IMR-90 (cell line): Measurements from ENCODE around the gene RUNDC3A. TPM values are rescaled to one million over a fixed set of nuclear protein-coding genes. Genes with fewer than 3 reads are reported as not detected.

ENCODE experiments used
- ATAC-seq: fragments of 200-7000 bp; cut with Tn5 transposase; 2 replicates; pipeline ENCODE4 v1.9.1; 2020; ENCODE audit warnings: low read depth, mild to moderate bottlenecking, moderate library complexity
- BruUV-seq: library from RNA; stranded (reverse); fragments of 400-500 nt; replicated peaks from 2 replicates; lab custom pipeline; 2021; lab: Mats Ljungman, UMichigan
- CTCF ChIA-PET: fragments of 300-600 bp; formaldehyde crosslinking; extraction: SDS; loops from one replicate; lab custom pipeline; 2021; ENCODE audit warnings: antibody characterized with exemption; lab: Yijun Ruan, JAX
- POLR2A ChIA-PET: fragments of 300-600 bp; sonication (Branson Sonifier 250); formaldehyde crosslinking; loops from one replicate; lab custom pipeline; 2022; ENCODE audit warnings: antibody characterized with exemption; ENCODE audit not compliant: unreplicated experiment; lab: Charles Lee
- DNase-seq: peaks from one replicate; pipeline ENCODE4 v3.0.0; 2013
- H2AFZ ChIP-seq: replicated peaks from 2 replicates; pipeline ENCODE3; 2013; ENCODE audit warnings: low read length, mild to moderate bottlenecking; ENCODE audit not compliant: poor library complexity
- H2AK5ac ChIP-seq: 2 replicates; pipeline ENCODE4 v1.6.1; 2013; ENCODE audit warnings: low read depth, low read length, inconsistent platforms
- H2AK9ac ChIP-seq: replicated peaks from 2 replicates; pipeline ENCODE3; 2013; ENCODE audit warnings: mild to moderate bottlenecking, low read depth, low read length, moderate library complexity; ENCODE audit not compliant: poor library complexity
- H2BK120ac ChIP-seq: 2 replicates; pipeline ENCODE4 v1.6.1; 2013; ENCODE audit warnings: low read depth, low read length, inconsistent platforms
- H2BK15ac ChIP-seq: 3 replicates; pipeline ENCODE4 v1.6.1; 2013; ENCODE audit warnings: low read depth, low read length, inconsistent platforms
- H2BK20ac ChIP-seq: 2 replicates; pipeline ENCODE4 v1.6.1; 2013; ENCODE audit warnings: low read depth, mild to moderate bottlenecking, inconsistent platforms, low read length, moderate library complexity
- H2BK5ac ChIP-seq: 2 replicates; pipeline ENCODE4 v1.6.1; 2013; ENCODE audit warnings: mild to moderate bottlenecking, low read depth, low read length, inconsistent platforms; ENCODE audit not compliant: poor library complexity, severe bottlenecking
- H3K14ac ChIP-seq: replicated peaks from 2 replicates; pipeline ENCODE4 v1.6.1; 2013; ENCODE audit warnings: low read depth, low read length, inconsistent platforms
- H3K18ac ChIP-seq: 2 replicates; pipeline ENCODE4 v1.6.1; 2013; ENCODE audit warnings: low read depth, low read length, control low read depth
- H3K23ac ChIP-seq: 2 replicates; pipeline ENCODE4 v1.6.1; 2013; ENCODE audit warnings: low read depth, low read length, inconsistent platforms
- H3K27ac ChIP-seq: 2 replicates; pipeline ENCODE4 v1.5.1; 2013; ENCODE audit warnings: mild to moderate bottlenecking, control low read depth, low read length; ENCODE audit not compliant: insufficient read depth
- H3K27me3 ChIP-seq: 2 replicates; pipeline ENCODE4 v1.6.1; 2013; ENCODE audit warnings: low read length; ENCODE audit not compliant: control insufficient read depth, insufficient read depth
- H3K36me3 ChIP-seq: 2 replicates; pipeline ENCODE4 v1.6.1; 2013; ENCODE audit warnings: low read length, mixed read lengths; ENCODE audit not compliant: control insufficient read depth, insufficient read depth
- H3K4ac ChIP-seq: 2 replicates; pipeline ENCODE4 v1.6.1; 2013; ENCODE audit warnings: low read depth, low read length, inconsistent platforms
- H3K4me1 ChIP-seq: 2 replicates; pipeline ENCODE4 v1.6.1; 2013; ENCODE audit warnings: low read length, mixed read lengths; ENCODE audit not compliant: control insufficient read depth, insufficient read depth
- H3K4me2 ChIP-seq: 2 replicates; pipeline ENCODE4 v1.6.1; 2013; ENCODE audit warnings: low read depth, mild to moderate bottlenecking, control low read depth, low read length, moderate library complexity
- H3K4me3 ChIP-seq: 2 replicates; pipeline ENCODE4 v1.5.1; 2013; ENCODE audit warnings: low read depth, mild to moderate bottlenecking, control low read depth, low read length, moderate library complexity; ENCODE audit not compliant: insufficient read depth
- H3K56ac ChIP-seq: 2 replicates; pipeline ENCODE4 v1.6.1; 2013; ENCODE audit warnings: low read length, inconsistent platforms; ENCODE audit not compliant: insufficient read depth; ENCODE audit errors: extremely low read depth
- H3K79me1 ChIP-seq, 2 experiments: 2 replicates each; pipeline ENCODE4 v1.6.1; 2013; ENCODE audit warnings: low read length in 2 of 2, inconsistent platforms in 1 of 2, low read depth in 1 of 2
- H3K9ac ChIP-seq: 2 replicates; pipeline ENCODE4 v1.6.1; 2013; ENCODE audit warnings: low read depth, low read length, control low read depth
- H3K9me1 ChIP-seq: 2 replicates; pipeline ENCODE4 v1.6.1; 2013; ENCODE audit warnings: low read length, inconsistent platforms; ENCODE audit not compliant: insufficient read depth
- H3K9me3 ChIP-seq: 2 replicates; pipeline ENCODE4 v1.6.1; 2013; ENCODE audit warnings: low read length; ENCODE audit not compliant: control insufficient read depth, insufficient read depth
- H4K20me1 ChIP-seq: 2 replicates; pipeline ENCODE4 v1.6.1; 2013; ENCODE audit warnings: low read length, inconsistent platforms; ENCODE audit not compliant: insufficient read depth
- H4K5ac ChIP-seq: 2 replicates; pipeline ENCODE4 v1.6.1; 2013; ENCODE audit warnings: mild to moderate bottlenecking, low read depth, low read length, control low read depth
- H4K8ac ChIP-seq, 2 experiments: 2 replicates each; pipeline ENCODE4 v1.6.1; 2013; ENCODE audit warnings: low read depth in 2 of 2, low read length in 2 of 2, control low read depth in 1 of 2, inconsistent platforms in 1 of 2
- H4K91ac ChIP-seq: 2 replicates; pipeline ENCODE4 v1.6.1; 2013; ENCODE audit warnings: low read depth, low read length, inconsistent platforms; ENCODE audit not compliant: insufficient read depth
- BHLHE40 ChIP-seq: fragments of 150-350 bp; IDR thresholded peaks from 2 replicates; pipeline ENCODE4 v1.6.1; 2016; ENCODE audit warnings: mild to moderate bottlenecking, low read depth, low read length
- CEBPB ChIP-seq: IDR thresholded peaks from 2 replicates; pipeline ENCODE4 v1.6.1; 2012; ENCODE audit warnings: low read depth, low read length, improper control_type of control experiment
- CTCF ChIP-seq: conservative IDR thresholded peaks from 2 replicates; pipeline ENCODE4 v1.5.1; 2012; ENCODE audit warnings: mild to moderate bottlenecking, low read depth, low read length, improper control_type of control experiment
- MAZ ChIP-seq: IDR thresholded peaks from 2 replicates; pipeline ENCODE4 v1.6.1; 2012; ENCODE audit warnings: low read depth, mild to moderate bottlenecking, low read length, improper control_type of control experiment, moderate library complexity, borderline replicate concordance
- MXI1 ChIP-seq: IDR thresholded peaks from 2 replicates; pipeline ENCODE4 v1.6.1; 2012; ENCODE audit warnings: low read depth, mild to moderate bottlenecking, low read length, moderate library complexity, borderline replicate concordance
- POLR2A ChIP-seq: IDR thresholded peaks from 2 replicates; pipeline ENCODE4 v1.6.1; 2012; ENCODE audit warnings: mild to moderate bottlenecking, low read depth, low read length
- RAD21 ChIP-seq: IDR thresholded peaks from 2 replicates; pipeline ENCODE4 v1.6.1; 2012; ENCODE audit warnings: low read length, improper control_type of control experiment
- SMC3 ChIP-seq: fragments of 150-350 bp; IDR thresholded peaks from 2 replicates; pipeline ENCODE4 v1.6.1; 2016; ENCODE audit warnings: low read depth, mild to moderate bottlenecking, antibody characterized with exemption, low read length, moderate library complexity
- WGBS, 2 experiments: methylation state at CpG; one replicate each; pipeline versions ENCODE4 v1.1.5 to v1.1.7; 2013; ENCODE audit warnings: missing lambda C conversion rate in 2 of 2; ENCODE audit not compliant: insufficient read length in 1 of 2; ENCODE audit errors: extremely low coverage in 2 of 2; 5-methylcytosine and 5-hydroxymethylcytosine counted together
- dilution Hi-C: fragments of 300-500 bp; cut with HindIII; formaldehyde crosslinking; loops from one replicate; pipeline ENCODE4 v1.14.3; 2018; ENCODE audit warnings: low sequenced_read_pairs; ENCODE audit not compliant: unreplicated experiment
- in situ Hi-C: fragments of 300-500 bp; cut with MboI; formaldehyde crosslinking; loops from 3 replicates; pipeline ENCODE4 v1.14.3; 2019; ENCODE audit warnings: low sequenced_read_pairs, inconsistent platforms, mixed read lengths
- intact Hi-C: fragments of 100-400 bp; cut with micrococcal nuclease; formaldehyde crosslinking; loops from 2 replicates; pipeline ENCODE4 v1.10.0; 2022
- polyA plus RNA-seq, 3 experiments: library from polyadenylated mRNA; depleted of rRNA; stranded (reverse); fragments of >200 nt; gene quantifications; 2 replicates each; pipeline ENCODE4 v1.2.3, GENCODE V29; 2012; ENCODE audit warnings: low replicate concordance in 1 of 3
- total RNA-seq: library from RNA; depleted of rRNA; stranded (reverse); fragments of >200 nt; gene quantifications from 2 replicates; pipeline ENCODE4 v1.2.3, GENCODE V29; 2012

RUNDC3A gene
- total and polyA plus RNA-seq, 2 of the 4 experiments (the other 2 are of a cell fraction), result under 0.01 to 0.34 TPM

- Histone ChIP-seq H4K20me1 (peaks cover 11% of the 10 kb centered on the region), H3K14ac (peak within 1 kb of the TSS; percentile 51; the same call in 1 of the 2 replicates), H2BK20ac (no peak within 1 kb of the TSS), H2AFZ (peak within 1 kb of the TSS; percentile 93), H3K9ac (peak within 1 kb of the TSS; percentile 71), H3K4me2 (peak within 1 kb of the TSS; percentile 96), H2BK120ac (0 out of 2 replicates have a peak within 1 kb of the TSS, but pooled peaks have one; percentile 4), H3K18ac (no peak within 1 kb of the TSS; the same call in 1 of the 2 replicates), H3K56ac (0 out of 2 replicates have a peak within 1 kb of the TSS, but pooled peaks have one; percentile 6), H2AK5ac (no peak within 1 kb of the TSS), H3K9me1 (peaks cover 8% of the 10 kb centered on the region; the same call in 1 of the 2 replicates), H3K36me3 (peaks cover 3% of the 10 kb centered on the region; the same call in 1 of the 2 replicates), H3K79me1 (peaks cover 4 to 28% of the 10 kb centered on the region in 2 experiments; a peak in 2 of 4 replicates), H4K8ac (peak within 1 kb of the TSS in 1 of 2 experiments; percentile 69; a peak in 1 of 4 replicates), H2BK15ac (no peak within 1 kb of the TSS), H3K4ac (no peak within 1 kb of the TSS), H3K23ac (no peak within 1 kb of the TSS; the same call in 1 of the 2 replicates), H3K4me3 (peak within 1 kb of the TSS; percentile 88), H4K91ac (no peak within 1 kb of the TSS), H2BK5ac (no peak within 1 kb of the TSS), H3K9me3 (no peaks in the 10 kb centered on the region), H3K27me3 (peaks cover 20% of the 10 kb centered on the region), H4K5ac (no peak within 1 kb of the TSS), H3K27ac (peak within 1 kb of the TSS; percentile 26; the same call in 1 of the 2 replicates), H3K4me1 (peaks cover 15% of the 10 kb centered on the region), H2AK9ac (peak within 1 kb of the TSS; percentile 87)
- ATAC-seq (peak; percentile 91), DNase-seq (peak; percentile 41)
- in situ Hi-C loops (no loop called here), intact Hi-C loops (no loop called here), dilution Hi-C loops (no loop called here)
- WGBS, 2 experiments, result 0% methylated on average over 34 of the region's 63 CpGs; no CpG with 5 or more reads in 1 of the 2 experiments
- ChIA-PET CTCF (interaction anchor here (0.9 to 1.7 kb wide), 6 partner anchors 10 to 160 kb away, joined by 3 to 6 read pairs (median 4); no protein-coding TSS in a partner anchor), POLR2A (no interaction called here)
- TF ChIP-seq CTCF (peak; percentile 71), POLR2A (no peak), BHLHE40 (no peak), MAZ (peak; percentile 76; the same call in 1 of the 2 replicates), RAD21 (peak; percentile 38), MXI1 (0 out of 2 replicates have a peak, but pooled peaks have one; percentile 10), SMC3 (0 out of 2 replicates have a peak, but pooled peaks have one; percentile 18), CEBPB (no peak)
- no TSS peak for BruUV-seq
Measured at GRCh38 chr17:44363613-44364159, 55.3 kb downstream of the RUNDC3A start, which contains the start of gene FAM171A2. Gene FAM171A2 (minus strand): TSS chr17:44363853. CDS start chr17:44363714, 139 bp downstream.
